GM12878 (cell line): ENCODE results near the gene PKN2. TPM values are rescaled to one million over a fixed set of nuclear protein-coding genes. Genes with fewer than 3 reads are reported as not detected.

Source experiments
- CBX3 ChIP-seq: fragments of 200-600 bp; sonication (generic); IDR thresholded peaks from 2 replicates; pipeline ENCODE4 v1.6.1; 2016; ENCODE audit warnings: low read depth, borderline replicate concordance
- CHD1 ChIP-seq: IDR thresholded peaks from 2 replicates; pipeline ENCODE4 v1.6.1; 2012; ENCODE audit warnings: low read depth, low read length, improper control_type of control experiment
- E2F8 ChIP-seq: fragments of 450-650 bp; IDR thresholded peaks from 2 replicates; pipeline ENCODE4 v1.6.1; 2018; ENCODE audit warnings: mild to moderate bottlenecking, low read depth, moderate library complexity; ENCODE audit not compliant: partially characterized antibody
- EP300 ChIP-seq, 2 experiments: fragments of 150-350 bp in 1 of 2; IDR thresholded peaks; 2 replicates each; pipeline ENCODE4 v1.6.1; 2011 to 2012; ENCODE audit warnings: low read depth in 2 of 2, low read length in 2 of 2, borderline replicate concordance in 1 of 2, improper control_type of control experiment in 1 of 2, inconsistent platforms in 1 of 2; ENCODE audit not compliant: control insufficient read depth in 1 of 2
- GABPA ChIP-seq: IDR thresholded peaks from 2 replicates; pipeline ENCODE4 v1.6.1; 2014; ENCODE audit warnings: antibody characterized with exemption, low read depth, mild to moderate bottlenecking, inconsistent platforms
- JUNB ChIP-seq: IDR thresholded peaks from 2 replicates; pipeline ENCODE4 v1.6.1; 2016; ENCODE audit warnings: antibody characterized with exemption, mild to moderate bottlenecking
- LARP7 ChIP-seq: fragments of 450-650 bp; IDR thresholded peaks from 2 replicates; pipeline ENCODE4 v1.6.1; 2017; ENCODE audit warnings: mild to moderate bottlenecking
- MYB ChIP-seq: fragments of 150-350 bp; IDR thresholded peaks from 2 replicates; pipeline ENCODE4 v1.6.1; 2014; ENCODE audit warnings: mild to moderate bottlenecking, low read depth, low read length, borderline replicate concordance
- NR2C2 ChIP-seq: IDR thresholded peaks from 2 replicates; pipeline ENCODE4 v1.6.1; 2011; ENCODE audit warnings: borderline replicate concordance, low read depth; ENCODE audit not compliant: control insufficient read depth, insufficient read length
- NR2F1 ChIP-seq: fragments of 450-650 bp; conservative IDR thresholded peaks from 2 replicates; pipeline ENCODE4 v1.6.1; 2017; ENCODE audit warnings: mild to moderate bottlenecking
- POU2F2 ChIP-seq: IDR thresholded peaks from 3 replicates; pipeline ENCODE4 v1.6.1; 2011; ENCODE audit warnings: low read depth, mild to moderate bottlenecking, low read length, borderline replicate concordance
- REST ChIP-seq: IDR thresholded peaks from 2 replicates; pipeline ENCODE4 v1.6.1; 2012; ENCODE audit warnings: mild to moderate bottlenecking, low read depth, low read length
- USF1 ChIP-seq: IDR thresholded peaks from 2 replicates; pipeline ENCODE4 v1.6.1; 2011; ENCODE audit warnings: borderline replicate concordance, low read depth, mild to moderate bottlenecking, moderate library complexity, mixed read lengths, low read length; ENCODE audit not compliant: insufficient read depth; ENCODE audit errors: extremely low read length
- YY1 ChIP-seq: IDR thresholded peaks from 2 replicates; pipeline ENCODE4 v1.6.1; 2011; ENCODE audit warnings: low read depth, mild to moderate bottlenecking, low read length
- ZBTB40 ChIP-seq: fragments of 450-650 bp; IDR thresholded peaks from 2 replicates; pipeline ENCODE4 v1.6.1; 2016; ENCODE audit warnings: mild to moderate bottlenecking, moderate library complexity, borderline replicate concordance
- ZNF24 ChIP-seq: fragments of 450-650 bp; IDR thresholded peaks from 2 replicates; pipeline ENCODE4 v1.6.1; 2017; ENCODE audit warnings: antibody characterized with exemption, mild to moderate bottlenecking
- ZNF274 ChIP-seq: IDR thresholded peaks from one replicate; pipeline ENCODE4 v1.8.0; 2011; ENCODE audit not compliant: insufficient read length, insufficient read depth
- polyA plus RNA-seq, 11 experiments: library from polyadenylated mRNA; depleted of rRNA in 4 of 11; unstranded in 6 of 11; stranded (reverse) in 5 of 11; fragments of >200 nt; fragmentation: Nextera tagmentation in 4 of 11; fragmentation: Illumina TruSeq in 1 of 11; extraction: Ambion mirVana in 4 of 11; extraction: Trizol in 1 of 11; gene quantifications; 1 replicate in 1 of 11; 2 replicates in 10 of 11; pipeline versions ENCODE4 v1.2.1 to v1.2.3, GENCODE V29; 2011 to 2016; ENCODE audit warnings: inconsistent platforms in 2 of 11, missing spikeins in 2 of 11, low read depth in 1 of 11
- total RNA-seq, 4 experiments: library from RNA; depleted of rRNA in 3 of 4; stranded (reverse); fragments of >200 nt in 3 of 4; fragmentation: Illumina TruSeq in 1 of 4; extraction: Trizol in 1 of 4; gene quantifications; 2 replicates each; pipeline versions ENCODE4 v1.2.1 to v1.2.3, GENCODE V29; 2013 to 2021

The PKN2 gene
- total and polyA plus RNA-seq, 10 of the 15 experiments (the other 5 are each of a cell fraction or from before 2014, with no cell fraction given) = 2.6 to 18.3 (median 12.9) TPM

- no peak for TF ChIP-seq ZBTB40
- TF ChIP-seq ZNF24 = no peak
- TF ChIP-seq JUNB = no peak
- peak; percentile 30 to 62; a peak in 2 of 4 replicates for TF ChIP-seq EP300 (IDR thresholded peaks at IDR 0.05; ENCODE audit: borderline replicate concordance in 1 of 2, control insufficient read depth in 1 of 2, low read depth in 2 of 2, low read length in 2 of 2)
- no peak for TF ChIP-seq GABPA
- TF ChIP-seq POU2F2 = peak; percentile 54; the same call in 2 of the 3 replicates
- TF ChIP-seq LARP7 = no peak
- TF ChIP-seq NR2F1 = 0 out of 2 replicates have a peak, but pooled peaks have one; percentile 9
- TF ChIP-seq ZNF274 = no peak
- TF ChIP-seq REST = no peak
- no peak for TF ChIP-seq CHD1
- peak; percentile 91 for TF ChIP-seq YY1
- peak; percentile 29 for TF ChIP-seq E2F8
- TF ChIP-seq MYB = no peak
- no peak for TF ChIP-seq NR2C2
- no peak for TF ChIP-seq CBX3
- peak; percentile 97 for TF ChIP-seq USF1
Measured at GRCh38 chr1:88683541-88684481, at the start of gene PKN2 (continued).
